ENCODE measurements around the gene PPP1CC.

GRCh38 chr12:110766311-110767154, 23.8 kb upstream of the PPP1CC start:
- TF ChIP-seq POLR2A (IDR thresholded peaks at IDR 0.05) = no peak
- no peak for TF ChIP-seq CTCF (IDR thresholded peaks at IDR 0.05)
- no peak for TF ChIP-seq POLR2AphosphoS5 (IDR thresholded peaks at IDR 0.05)
